ENCODE measurements around the gene PIK3R3. TPM values are rescaled to one million over a fixed set of nuclear protein-coding genes. Genes with fewer than 3 reads are reported as not detected.

PIK3R3 gene
- total RNA-seq, 5 donors from 2014 or later (not counting 1 experiment from before 2014, with no cell fraction given) = 0.65 to 2.3 (median 1.1) TPM

GRCh38 chr1:46043458-46044017 is 88.9 kb downstream of the PIK3R3 start:
- WGBS (ENCODE audit: insufficient coverage) = 57% methylated on average over 3 of the region's 11 CpGs
- peaks cover 4 to 8% (median 7%) of the 10 kb centered on the region in 3 donors for H3K4me1 Mint-ChIP-seq
- no peak overlapping the region for H3K27ac ChIP-seq (ENCODE audit: low read length)
- CTCF ChIA-PET = no interaction called here
- no peak overlapping the region for H3K4me3 ChIP-seq (ENCODE audit: control insufficient read depth in 1 of 2, extremely low read depth in 1 of 2, low read length in 1 of 2)
- no peaks in the 10 kb centered on the region for H3K9me3 ChIP-seq
- H3K9me3 Mint-ChIP-seq = no peaks in the 10 kb centered on the region
- peaks cover 0 to 6% of the 10 kb centered on the region in 2 donors for H3K36me3 ChIP-seq (ENCODE audit: control insufficient read depth in 2 of 2, extremely low read depth in 1 of 2, insufficient read depth in 1 of 2, low read length in 1 of 2)
- H3K27me3 Mint-ChIP-seq = peaks cover 3 to 4% of the 10 kb centered on the region in 2 donors
- POLR2A ChIA-PET = no interaction called here
- peak in 1 of 35 experiments; percentile 28 for DNase-seq
- no peaks in the 10 kb centered on the region for H3K4me1 ChIP-seq (ENCODE audit: control insufficient read depth in 1 of 2, extremely low read depth in 1 of 2, insufficient read depth in 2 of 2, low read length in 2 of 2)
- H3K36me3 Mint-ChIP-seq = no peaks in the 10 kb centered on the region
- no peak overlapping the region for H3K27ac Mint-ChIP-seq
- no peak overlapping the region for H3K4me3 Mint-ChIP-seq
- ATAC-seq (replicated peaks in 1 of 4) = peak in 1 of 4 experiments; percentile 42
- H3K27me3 ChIP-seq (replicated peaks in 1 of 2; ENCODE audit: control insufficient read depth in 2 of 2, extremely low read depth in 1 of 2, insufficient read depth in 2 of 2, low read length in 1 of 2) = no peaks in the 10 kb centered on the region

DNA sequence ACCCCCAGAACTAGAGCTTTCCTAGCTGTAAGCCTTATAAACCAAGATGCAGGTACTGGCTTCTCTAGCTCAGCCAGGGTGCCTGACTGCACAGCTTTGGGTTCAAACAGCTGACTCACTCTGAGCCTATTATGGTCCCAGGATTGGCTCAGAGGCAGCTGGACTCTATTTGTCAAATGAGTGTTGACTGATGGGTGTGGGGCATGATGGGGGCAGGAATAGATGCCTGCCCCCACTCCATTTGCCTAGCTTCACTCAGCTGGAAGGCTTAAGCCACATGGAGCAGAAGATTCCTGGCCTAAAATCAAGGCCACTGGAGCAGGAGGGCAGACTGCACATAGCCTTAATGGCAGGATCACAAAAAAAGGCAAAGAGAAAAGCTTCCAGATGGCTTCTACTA is 90.5 kb downstream of the PIK3R3 start:
- Histone ChIP-seq H3K27ac (ENCODE audit: low read length) (no peak overlapping the region), H3K36me3 (ENCODE audit: control insufficient read depth in 2 of 2, extremely low read depth in 1 of 2, insufficient read depth in 1 of 2, low read length in 1 of 2) (no peaks in the 10 kb centered on the region), H3K4me1 (ENCODE audit: control insufficient read depth in 1 of 2, extremely low read depth in 1 of 2, insufficient read depth in 2 of 2, low read length in 2 of 2) (peaks cover 0 to 4% of the 10 kb centered on the region in 2 experiments), H3K9me3 (no peaks in the 10 kb centered on the region), H3K4me3 (ENCODE audit: control insufficient read depth in 1 of 2, extremely low read depth in 1 of 2, low read length in 1 of 2) (no peak overlapping the region), H3K27me3 (replicated peaks in 1 of 2; ENCODE audit: control insufficient read depth in 2 of 2, extremely low read depth in 1 of 2, insufficient read depth in 2 of 2, low read length in 1 of 2) (no peaks in the 10 kb centered on the region)
- Mint-ChIP-seq H3K4me1 (peaks cover 4 to 8% (median 7%) of the 10 kb centered on the region in 3 donors), H3K27ac (no peak overlapping the region), H3K4me3 (no peak overlapping the region), H3K36me3 (no peaks in the 10 kb centered on the region), H3K27me3 (peaks cover 0 to 4% of the 10 kb centered on the region in 2 donors), H3K9me3 (no peaks in the 10 kb centered on the region)
- ATAC-seq (replicated peaks in 1 of 4) (no peak), DNase-seq (no peak)
- POLR2A ChIA-PET = no interaction called here
- CTCF ChIA-PET = interaction anchor here in 1 of 2 donors (1.1 kb wide), 1 partner anchor 138 kb away, joined by 3 read pairs; no protein-coding TSS in a partner anchor

- peaks cover 4 to 8% (median 7%) of the 10 kb centered on the region in 3 donors for H3K4me1 Mint-ChIP-seq
- ChIA-PET CTCF (interaction anchor here in 1 of 2 donors (1.1 kb wide), 1 partner anchor 138 kb away, joined by 3 read pairs; no protein-coding TSS in a partner anchor), POLR2A (no interaction called here)
- peaks cover 0 to 4% of the 10 kb centered on the region in 2 donors for H3K27me3 Mint-ChIP-seq
- H3K4me3 Mint-ChIP-seq = no peak overlapping the region
- H3K27ac ChIP-seq (ENCODE audit: low read length) = no peak overlapping the region
- H3K4me3 ChIP-seq (ENCODE audit: control insufficient read depth in 1 of 2, extremely low read depth in 1 of 2, low read length in 1 of 2) = no peak overlapping the region
- H3K4me1 ChIP-seq (ENCODE audit: control insufficient read depth in 1 of 2, extremely low read depth in 1 of 2, insufficient read depth in 2 of 2, low read length in 2 of 2) = peaks cover 0 to 7% of the 10 kb centered on the region in 2 experiments
- H3K27me3 ChIP-seq (replicated peaks in 1 of 2; ENCODE audit: control insufficient read depth in 2 of 2, extremely low read depth in 1 of 2, insufficient read depth in 2 of 2, low read length in 1 of 2) = no peaks in the 10 kb centered on the region
- H3K27ac Mint-ChIP-seq = no peak overlapping the region
- H3K36me3 ChIP-seq (ENCODE audit: control insufficient read depth in 2 of 2, extremely low read depth in 1 of 2, insufficient read depth in 1 of 2, low read length in 1 of 2) = no peaks in the 10 kb centered on the region
- H3K9me3 ChIP-seq = no peaks in the 10 kb centered on the region
- 80% methylated on average over 1 of the region's 2 CpGs for WGBS (ENCODE audit: insufficient coverage)
- H3K36me3 Mint-ChIP-seq = no peaks in the 10 kb centered on the region
- H3K9me3 Mint-ChIP-seq = no peaks in the 10 kb centered on the region
- DNase-seq (no peak), ATAC-seq (replicated peaks in 1 of 4) (no peak)
Observed at GRCh38 chr1:46041551-46041950, 90.9 kb downstream of the PIK3R3 start.

GRCh38 chr1:46039571-46040052 is 92.8 kb downstream of the PIK3R3 start:
- Mint-ChIP-seq H3K36me3 (no peaks in the 10 kb centered on the region), H3K4me1 (peaks cover 4 to 8% (median 7%) of the 10 kb centered on the region in 3 donors), H3K27ac (no peak overlapping the region), H3K9me3 (no peaks in the 10 kb centered on the region), H3K27me3 (peaks cover 0 to under 1% of the 10 kb centered on the region in 2 donors), H3K4me3 (no peak overlapping the region)
- Histone ChIP-seq H3K4me3 (ENCODE audit: control insufficient read depth in 1 of 2, extremely low read depth in 1 of 2, low read length in 1 of 2) (no peak overlapping the region), H3K27ac (ENCODE audit: low read length) (no peak overlapping the region), H3K4me1 (ENCODE audit: control insufficient read depth in 1 of 2, extremely low read depth in 1 of 2, insufficient read depth in 2 of 2, low read length in 2 of 2) (peaks cover 0 to 7% of the 10 kb centered on the region in 2 experiments), H3K9me3 (no peaks in the 10 kb centered on the region), H3K27me3 (replicated peaks in 1 of 2; ENCODE audit: control insufficient read depth in 2 of 2, extremely low read depth in 1 of 2, insufficient read depth in 2 of 2, low read length in 1 of 2) (no peaks in the 10 kb centered on the region), H3K36me3 (ENCODE audit: control insufficient read depth in 2 of 2, extremely low read depth in 1 of 2, insufficient read depth in 1 of 2, low read length in 1 of 2) (no peaks in the 10 kb centered on the region)
- ChIA-PET POLR2A (no interaction called here), CTCF (interaction anchor here (0.6 to 1.5 kb wide), 3 partner anchors 142 to 184 kb away, joined by 3 to 4 read pairs (median 3); no protein-coding TSS in a partner anchor)
- DNase-seq (no peak), ATAC-seq (replicated peaks in 1 of 4) (no peak)
- 80% methylated on average over 2 of the region's 4 CpGs for WGBS (ENCODE audit: insufficient coverage)

DNA sequence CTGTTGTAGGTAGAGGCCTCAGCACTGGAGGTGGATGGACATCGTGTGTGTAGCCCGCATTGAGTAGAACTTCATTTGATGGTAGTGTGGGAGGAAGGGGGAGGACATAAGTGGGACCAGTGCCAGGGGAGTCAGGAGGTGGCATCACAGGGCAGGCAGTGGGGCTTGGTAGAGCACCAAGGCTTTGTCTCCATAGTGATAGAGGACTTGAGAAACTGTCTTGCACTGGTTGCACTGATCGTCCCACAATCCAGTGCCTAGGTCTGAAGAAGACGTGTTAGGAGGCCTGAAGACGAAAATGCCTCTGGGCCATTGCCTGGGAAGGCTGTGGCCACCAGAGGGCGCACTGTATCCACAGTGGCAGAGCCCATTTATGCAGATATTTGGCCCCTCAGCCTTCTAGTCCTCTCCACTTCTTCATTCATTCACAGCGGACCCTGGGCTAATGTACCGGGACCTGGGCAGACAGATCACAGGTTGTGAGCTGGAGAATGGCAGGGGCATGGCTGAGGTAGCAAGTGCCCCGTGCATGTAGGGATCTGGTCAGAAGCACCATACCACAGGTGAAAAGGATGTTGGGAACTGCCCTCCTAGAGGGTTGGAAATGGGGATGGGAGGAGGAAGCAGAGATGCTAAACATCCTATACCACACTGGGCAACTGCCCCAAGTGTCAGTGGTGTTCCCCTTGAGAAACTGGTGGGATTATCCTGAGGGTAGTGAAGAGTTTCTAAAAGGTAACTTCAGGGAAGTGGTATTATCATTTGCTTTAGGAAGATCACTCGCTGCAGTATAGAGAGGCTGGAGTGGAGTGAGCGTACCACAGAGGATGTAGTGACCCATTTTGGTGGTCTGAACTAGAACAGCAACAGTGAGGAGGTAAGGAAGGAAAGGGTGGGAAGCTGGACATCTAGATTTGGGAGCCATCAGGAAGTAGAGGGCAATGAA is 95.3 kb downstream of the PIK3R3 start:
- H3K36me3 ChIP-seq (ENCODE audit: control insufficient read depth in 2 of 2, extremely low read depth in 1 of 2, insufficient read depth in 1 of 2, low read length in 1 of 2) = no peaks in the 10 kb centered on the region
- ChIA-PET POLR2A (no interaction called here), CTCF (interaction anchor here (0.8 to 2.3 kb wide), 9 partner anchors 12 to 186 kb away, joined by 3 to 8 read pairs (median 5); partner anchors contain the start of gene P3R3URF (in 1 of the 2))
- peak; percentile 47 to 90 (median 78) for DNase-seq
- Mint-ChIP-seq H3K27ac (no peak overlapping the region), H3K36me3 (no peaks in the 10 kb centered on the region), H3K4me1 (no peaks in the 10 kb centered on the region), H3K9me3 (no peaks in the 10 kb centered on the region), H3K27me3 (no peaks in the 10 kb centered on the region), H3K4me3 (no peak overlapping the region)
- H3K4me1 ChIP-seq (ENCODE audit: control insufficient read depth in 1 of 2, extremely low read depth in 1 of 2, insufficient read depth in 2 of 2, low read length in 2 of 2) = peaks cover 0 to 7% of the 10 kb centered on the region in 2 experiments
- no peaks in the 10 kb centered on the region for H3K9me3 ChIP-seq
- WGBS (ENCODE audit: insufficient coverage) = 46% methylated on average over 7 of the region's 11 CpGs
- no peaks in the 10 kb centered on the region for H3K27me3 ChIP-seq (replicated peaks in 1 of 2; ENCODE audit: control insufficient read depth in 2 of 2, extremely low read depth in 1 of 2, insufficient read depth in 2 of 2, low read length in 1 of 2)
- no peak overlapping the region for H3K4me3 ChIP-seq (ENCODE audit: control insufficient read depth in 1 of 2, extremely low read depth in 1 of 2, low read length in 1 of 2)
- H3K27ac ChIP-seq (ENCODE audit: low read length) = no peak overlapping the region
- peak; percentile 70 to 76 (median 74) for ATAC-seq (replicated peaks in 1 of 4)

Data from T-cell (primary cell).